ENCODE results near the gene AP1M2.

DNA sequence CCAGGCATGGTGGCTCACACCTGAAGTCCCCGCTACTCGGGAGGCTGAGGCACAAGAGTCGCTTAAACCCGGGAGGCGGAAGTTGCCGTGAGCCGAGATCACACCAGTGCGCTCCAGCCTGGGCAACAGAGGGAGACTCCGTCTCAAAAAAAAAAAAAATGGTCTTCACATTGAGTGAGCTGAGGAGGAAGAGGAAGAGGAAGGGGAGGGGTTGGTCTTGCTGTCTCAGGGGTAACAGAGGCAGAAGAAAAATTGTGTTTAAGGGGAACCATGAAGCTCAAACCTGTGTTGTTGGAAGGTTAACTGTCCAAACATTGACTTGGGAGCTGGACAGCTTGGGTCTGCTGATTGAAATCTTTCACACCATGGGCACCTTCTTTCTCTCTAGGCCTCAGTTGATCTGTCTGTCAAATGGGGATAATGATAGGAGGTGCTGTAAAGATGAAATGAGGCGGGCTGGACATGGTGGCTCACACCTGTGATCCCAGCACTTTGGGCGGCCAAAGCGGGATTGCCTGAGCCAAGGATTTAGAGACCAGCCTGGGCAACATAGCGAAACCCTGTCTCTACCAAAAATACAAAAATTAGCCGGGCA lies 28.4 kb upstream of the AP1M2 start:
- TF ChIP-seq, protein P1, sequence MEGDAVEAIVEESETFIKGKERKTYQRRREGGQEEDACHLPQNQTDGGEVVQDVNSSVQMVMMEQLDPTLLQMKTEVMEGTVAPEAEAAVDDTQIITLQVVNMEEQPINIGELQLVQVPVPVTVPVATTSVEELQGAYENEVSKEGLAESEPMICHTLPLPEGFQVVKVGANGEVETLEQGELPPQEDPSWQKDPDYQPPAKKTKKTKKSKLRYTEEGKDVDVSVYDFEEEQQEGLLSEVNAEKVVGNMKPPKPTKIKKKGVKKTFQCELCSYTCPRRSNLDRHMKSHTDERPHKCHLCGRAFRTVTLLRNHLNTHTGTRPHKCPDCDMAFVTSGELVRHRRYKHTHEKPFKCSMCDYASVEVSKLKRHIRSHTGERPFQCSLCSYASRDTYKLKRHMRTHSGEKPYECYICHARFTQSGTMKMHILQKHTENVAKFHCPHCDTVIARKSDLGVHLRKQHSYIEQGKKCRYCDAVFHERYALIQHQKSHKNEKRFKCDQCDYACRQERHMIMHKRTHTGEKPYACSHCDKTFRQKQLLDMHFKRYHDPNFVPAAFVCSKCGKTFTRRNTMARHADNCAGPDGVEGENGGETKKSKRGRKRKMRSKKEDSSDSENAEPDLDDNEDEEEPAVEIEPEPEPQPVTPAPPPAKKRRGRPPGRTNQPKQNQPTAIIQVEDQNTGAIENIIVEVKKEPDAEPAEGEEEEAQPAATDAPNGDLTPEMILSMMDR (IDR thresholded peaks at IDR 0.05; ENCODE audit: low read length): no peak
- no peak for TF ChIP-seq EZH2 (IDR thresholded peaks at IDR 0.05; ENCODE audit: borderline replicate concordance, low read length)

Measured in OCI-LY1 (cell line).